ENCODE results near the gene EXOC2. TPM values are rescaled to one million over a fixed set of nuclear protein-coding genes. Genes with fewer than 3 reads are reported as not detected.
A peak's percentile ranks its signal among the peaks of the same experiment; 100 is the strongest.

EXOC2 gene
- total RNA-seq, 4 donors from 2014 or later, result 25.6 to 37.1 (median 30.8) TPM

- Histone ChIP-seq H3K36me3 (no peaks in the 10 kb centered on the region), H3K27me3 (no peaks in the 10 kb centered on the region), H3K4me1 (peaks cover 4 to 5% of the 10 kb centered on the region in 2 donors), H3K27ac (no peak overlapping the region), H3K9me3 (no peaks in the 10 kb centered on the region), H3K4me3 (replicated peaks in 1 of 3) (no peak overlapping the region)
- WGBS, 2 donors, result 85 to 90% methylated on average over 6 of the region's 6 CpGs
- intact Hi-C loops (cut with DNase I), result no loop called here
- DNase-seq, result no peak
- TF ChIP-seq POLR2A (IDR thresholded peaks at IDR 0.05), result no peak
- TF ChIP-seq CTCF (IDR thresholded peaks at IDR 0.05), result no peak
Observed at GRCh38 chr6:708237-708598, 15.3 kb upstream of the EXOC2 start.

GRCh38 chr6:707576-708236 is 14.8 kb upstream of the EXOC2 start:
- Histone ChIP-seq H3K4me3 (replicated peaks in 1 of 3) (no peak overlapping the region), H3K27ac (no peak overlapping the region), H3K9me3 (no peaks in the 10 kb centered on the region), H3K27me3 (no peaks in the 10 kb centered on the region), H3K36me3 (no peaks in the 10 kb centered on the region), H3K4me1 (peaks cover 4 to 5% of the 10 kb centered on the region in 2 donors)
- no peak for TF ChIP-seq POLR2A (IDR thresholded peaks at IDR 0.05)
- no peak for TF ChIP-seq CTCF (IDR thresholded peaks at IDR 0.05)
- no peak for DNase-seq
- intact Hi-C loops (cut with DNase I), result no loop called here
- 84% methylated on average over 10 of the region's 10 CpGs for WGBS, 2 donors

- no peak overlapping the region for H3K4me3 ChIP-seq (replicated peaks in 1 of 3)
- H3K27ac ChIP-seq, result no peak overlapping the region
- DNase-seq, result no peak
- WGBS, 2 donors, result 91 to 93% methylated on average over 8 of the region's 8 CpGs
- H3K4me1 ChIP-seq, result peaks cover 4 to 5% of the 10 kb centered on the region in 2 donors
- no peak for TF ChIP-seq POLR2A (IDR thresholded peaks at IDR 0.05)
- TF ChIP-seq CTCF (IDR thresholded peaks at IDR 0.05), result no peak
- no peaks in the 10 kb centered on the region for H3K9me3 ChIP-seq
- H3K27me3 ChIP-seq, result no peaks in the 10 kb centered on the region
- no peaks in the 10 kb centered on the region for H3K36me3 ChIP-seq
- intact Hi-C loops (cut with DNase I), result no loop called here
Observed at GRCh38 chr6:706819-707381, 14.0 kb upstream of the EXOC2 start.

- peaks cover 4 to 5% of the 10 kb centered on the region in 2 donors for H3K4me1 ChIP-seq
- H3K36me3 ChIP-seq, result no peaks in the 10 kb centered on the region
- 91 to 95% methylated on average over 6 of the region's 6 CpGs for WGBS, 2 donors
- no peak for DNase-seq
- intact Hi-C loops (cut with DNase I), result no loop called here
- no peak overlapping the region for H3K27ac ChIP-seq
- H3K27me3 ChIP-seq, result no peaks in the 10 kb centered on the region
- no peaks in the 10 kb centered on the region for H3K9me3 ChIP-seq
- H3K4me3 ChIP-seq (replicated peaks in 1 of 3), result no peak overlapping the region
- TF ChIP-seq POLR2A (IDR thresholded peaks at IDR 0.05), result no peak
- TF ChIP-seq CTCF (IDR thresholded peaks at IDR 0.05), result no peak
Observed at GRCh38 chr6:706146-706545, 13.2 kb upstream of the EXOC2 start.

- no peak overlapping the region for H3K4me3 ChIP-seq (replicated peaks in 1 of 3)
- peak overlapping the region in 1 of 3 donors; percentile 43 for H3K27ac ChIP-seq
- 40 to 41% methylated on average over 4 of the region's 4 CpGs for WGBS, 2 donors
- no peaks in the 10 kb centered on the region for H3K27me3 ChIP-seq
- H3K9me3 ChIP-seq, result no peaks in the 10 kb centered on the region
- H3K36me3 ChIP-seq, result no peaks in the 10 kb centered on the region
- intact Hi-C loops (cut with DNase I), result no loop called here
- H3K4me1 ChIP-seq, result peaks cover 4 to 5% of the 10 kb centered on the region in 2 donors
- DNase-seq, result no peak
- TF ChIP-seq POLR2A (IDR thresholded peaks at IDR 0.05) (no peak), CTCF (IDR thresholded peaks at IDR 0.05) (no peak)
Observed at GRCh38 chr6:705047-705446, 12.1 kb upstream of the EXOC2 start.

All from thyroid gland (tissue), 4 donors.